ENCODE measurements around the gene CMTM7.

- TF ChIP-seq ZBTB40 (IDR thresholded peaks at IDR 0.05; ENCODE audit: borderline replicate concordance) (no peak), PBX3 (IDR thresholded peaks at IDR 0.05; ENCODE audit: insufficient replicate concordance, low read depth, low read length) (no peak), NRF1 (conservative IDR thresholded peaks at IDR 0.05; ENCODE audit: low read depth, low read length) (no peak), POLR2AphosphoS5 (IDR thresholded peaks at IDR 0.05; ENCODE audit: low read length) (no peak), EZH2 (IDR thresholded peaks at IDR 0.05; ENCODE audit: borderline replicate concordance, control insufficient read depth, low read depth, low read length) (no peak)
- TF ChIP-seq, protein P1, sequence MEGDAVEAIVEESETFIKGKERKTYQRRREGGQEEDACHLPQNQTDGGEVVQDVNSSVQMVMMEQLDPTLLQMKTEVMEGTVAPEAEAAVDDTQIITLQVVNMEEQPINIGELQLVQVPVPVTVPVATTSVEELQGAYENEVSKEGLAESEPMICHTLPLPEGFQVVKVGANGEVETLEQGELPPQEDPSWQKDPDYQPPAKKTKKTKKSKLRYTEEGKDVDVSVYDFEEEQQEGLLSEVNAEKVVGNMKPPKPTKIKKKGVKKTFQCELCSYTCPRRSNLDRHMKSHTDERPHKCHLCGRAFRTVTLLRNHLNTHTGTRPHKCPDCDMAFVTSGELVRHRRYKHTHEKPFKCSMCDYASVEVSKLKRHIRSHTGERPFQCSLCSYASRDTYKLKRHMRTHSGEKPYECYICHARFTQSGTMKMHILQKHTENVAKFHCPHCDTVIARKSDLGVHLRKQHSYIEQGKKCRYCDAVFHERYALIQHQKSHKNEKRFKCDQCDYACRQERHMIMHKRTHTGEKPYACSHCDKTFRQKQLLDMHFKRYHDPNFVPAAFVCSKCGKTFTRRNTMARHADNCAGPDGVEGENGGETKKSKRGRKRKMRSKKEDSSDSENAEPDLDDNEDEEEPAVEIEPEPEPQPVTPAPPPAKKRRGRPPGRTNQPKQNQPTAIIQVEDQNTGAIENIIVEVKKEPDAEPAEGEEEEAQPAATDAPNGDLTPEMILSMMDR (IDR thresholded peaks at IDR 0.05 in 2 of 3, conservative IDR thresholded peaks at IDR 0.05 in 1 of 3; ENCODE audit: control insufficient read depth in 2 of 3, extremely low read depth in 1 of 3, insufficient read depth in 1 of 3, low read depth in 3 of 3, low read length in 3 of 3): no peak
Observed at GRCh38 chr3:32498252-32498651, 106.6 kb downstream of the CMTM7 start.
